HG03520 (cell line): ENCODE measurements around the gene ZFAND5.

Source experiments
- ATAC-seq: cut with Tn5 transposase; IDR thresholded peaks from one replicate; pipeline ENCODE4 v1.9.1; 2021; ENCODE audit warnings: mild to moderate bottlenecking, moderate library complexity; ENCODE audit not compliant: unreplicated experiment

Gene ZFAND5

DNA sequence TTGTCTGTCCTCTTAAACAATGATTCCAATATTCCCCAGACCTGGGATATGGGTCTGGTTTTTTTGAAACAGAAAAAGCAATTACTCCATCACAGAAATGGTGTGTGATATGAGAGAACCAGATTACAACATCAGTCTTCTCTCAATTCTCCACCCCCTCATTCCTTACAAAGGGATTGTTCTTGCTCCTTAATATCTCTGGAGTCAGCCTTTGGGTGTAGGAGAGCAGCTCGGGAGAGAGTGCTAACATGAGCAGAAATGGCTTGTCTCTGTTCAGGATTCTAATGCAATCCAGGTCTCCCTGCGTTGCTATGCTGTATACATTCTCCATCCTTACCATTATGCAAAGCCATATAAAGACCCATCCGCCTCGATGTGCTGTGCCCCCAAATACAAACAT lies 32.7 kb downstream of the ZFAND5 start:
- no peak for ATAC-seq

DNA sequence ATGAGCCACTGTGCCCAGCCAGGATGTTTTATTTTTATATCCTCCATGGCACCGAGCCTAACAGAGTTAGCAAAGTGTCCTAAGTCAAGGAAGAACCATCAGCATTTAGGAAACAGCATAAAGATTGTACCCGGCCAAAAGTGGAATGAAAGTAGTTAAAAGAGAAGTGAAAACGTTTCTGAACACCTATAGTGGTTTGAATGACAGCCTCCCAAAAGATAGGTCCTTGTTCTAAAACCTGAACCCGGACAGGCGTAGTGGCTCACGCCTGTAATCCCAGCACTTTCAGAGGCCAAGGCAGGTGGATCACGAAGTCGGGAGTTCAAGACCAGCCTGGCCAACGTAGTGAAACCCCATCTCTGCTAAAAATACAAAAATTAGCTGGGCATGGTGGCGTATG lies 37.4 kb downstream of the ZFAND5 start:
- no peak for ATAC-seq

GRCh38 chr9:72326641-72327040 lies 38.4 kb downstream of the ZFAND5 start:
- ATAC-seq = no peak

DNA sequence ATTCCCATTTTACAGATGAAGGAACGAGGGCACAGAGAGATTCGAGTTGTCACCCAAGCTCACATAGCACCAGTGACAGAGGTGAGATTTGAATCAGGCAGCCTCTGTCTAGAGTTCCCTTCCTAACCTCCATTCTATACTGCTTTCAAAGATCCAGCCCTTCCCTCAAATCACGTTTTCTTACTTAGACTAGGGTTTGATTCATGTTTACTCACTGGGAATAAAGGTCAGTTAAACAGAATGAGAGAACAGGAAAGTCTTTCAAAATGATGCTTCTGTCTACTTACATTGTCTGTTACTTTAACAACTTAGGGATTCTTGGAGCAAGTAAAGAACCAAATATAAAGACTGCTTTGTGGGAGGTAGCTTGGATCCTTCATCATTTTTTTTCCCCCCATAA lies 40.0 kb downstream of the ZFAND5 start:
- ATAC-seq = no peak

- no peak for ATAC-seq
Observed at GRCh38 chr9:72322678-72323077, 42.3 kb downstream of the ZFAND5 start.

- no peak for ATAC-seq
Observed at GRCh38 chr9:72322259-72322658, 42.7 kb downstream of the ZFAND5 start.

DNA sequence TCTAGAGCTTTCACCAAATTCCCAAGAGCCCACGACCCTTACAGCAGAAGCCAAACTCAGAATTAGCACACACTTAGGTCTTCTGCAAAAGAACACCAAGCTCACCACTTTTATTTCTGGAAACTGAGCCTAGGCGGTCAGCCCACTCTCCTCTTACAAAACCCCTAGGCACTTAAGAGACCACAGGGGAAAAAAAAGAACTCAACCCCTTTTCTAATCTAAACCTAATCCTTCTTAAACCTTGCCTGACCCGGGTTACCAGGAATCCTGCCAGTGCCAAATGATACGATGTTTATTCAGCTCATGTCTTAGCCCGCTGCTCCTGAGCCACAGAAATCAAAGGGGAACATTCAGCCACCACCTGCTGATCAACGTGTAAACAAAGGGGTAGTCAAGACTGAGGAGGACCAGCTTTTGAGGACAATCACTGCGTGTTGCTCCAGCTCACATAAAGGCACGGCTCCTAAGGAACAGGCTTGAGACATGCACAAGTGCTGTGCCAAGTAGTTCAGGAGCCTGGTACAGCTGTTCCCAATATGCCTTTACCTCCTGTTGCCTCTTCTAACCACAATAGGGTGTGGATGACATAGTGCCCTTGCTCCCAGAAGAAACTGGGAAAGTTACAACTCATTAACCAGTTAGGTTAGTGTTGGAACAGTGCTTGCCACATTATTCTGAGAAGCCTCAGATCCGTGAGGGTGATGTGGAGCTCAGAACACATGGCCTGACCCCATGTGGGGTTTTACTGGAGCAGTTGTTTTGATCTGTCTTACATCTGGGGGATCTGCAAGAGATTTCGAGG lies 49.3 kb downstream of the ZFAND5 start:
- no peak for ATAC-seq

GRCh38 chr9:72315089-72315509 lies 49.9 kb downstream of the ZFAND5 start:
- no peak for ATAC-seq

- ATAC-seq = no peak
Observed at GRCh38 chr9:72313507-72313906, 51.5 kb downstream of the ZFAND5 start.

DNA sequence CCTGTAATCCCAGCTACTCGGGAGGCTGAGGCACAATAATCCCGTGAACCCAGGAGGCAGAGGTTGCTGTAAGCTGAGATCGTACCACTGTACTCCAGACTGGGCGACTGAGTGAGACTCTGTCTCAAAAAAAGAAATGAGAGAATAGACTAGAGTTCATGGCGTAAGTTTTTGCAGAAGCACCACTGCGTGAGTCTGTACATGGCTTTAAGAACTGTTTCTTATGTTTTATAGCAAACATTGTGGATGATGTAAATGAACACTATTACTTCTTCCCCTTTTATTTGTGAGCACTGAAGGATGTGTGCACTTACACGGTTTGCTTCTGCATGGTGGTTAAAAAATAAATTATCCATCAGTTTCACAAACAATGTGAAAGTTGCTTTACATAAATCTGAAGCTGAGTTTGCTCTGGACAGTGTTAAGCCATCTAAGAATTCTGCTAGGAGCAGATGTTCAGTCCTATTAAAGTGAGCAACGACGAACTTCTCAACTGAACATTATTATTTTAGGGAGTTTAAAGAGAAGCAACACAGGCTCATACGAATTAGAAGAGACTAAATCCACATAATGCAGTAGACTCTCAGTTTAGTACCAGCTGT lies 52.5 kb downstream of the ZFAND5 start:
- no peak for ATAC-seq

- no peak for ATAC-seq
Observed at GRCh38 chr9:72309364-72310133, 55.5 kb downstream of the ZFAND5 start.

DNA sequence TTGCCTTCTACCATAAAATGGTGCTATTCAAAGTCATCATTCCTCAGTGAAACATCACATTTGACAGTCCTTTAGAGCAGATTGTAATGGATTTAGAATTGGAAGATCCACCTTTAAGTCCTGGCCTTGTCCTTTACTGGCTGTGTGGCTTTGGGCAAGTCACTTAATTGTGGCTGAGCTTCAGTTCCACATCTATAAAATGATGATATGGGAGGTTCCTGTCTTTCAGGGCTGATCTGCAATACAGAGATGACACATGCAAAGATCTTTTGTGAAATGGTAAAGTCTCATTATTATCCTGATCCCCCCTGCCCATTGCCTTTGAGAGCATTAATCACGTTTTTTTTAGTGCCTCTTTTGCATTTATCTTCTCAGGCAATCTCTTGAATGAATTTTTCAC lies 58.2 kb downstream of the ZFAND5 start:
- ATAC-seq = no peak

DNA sequence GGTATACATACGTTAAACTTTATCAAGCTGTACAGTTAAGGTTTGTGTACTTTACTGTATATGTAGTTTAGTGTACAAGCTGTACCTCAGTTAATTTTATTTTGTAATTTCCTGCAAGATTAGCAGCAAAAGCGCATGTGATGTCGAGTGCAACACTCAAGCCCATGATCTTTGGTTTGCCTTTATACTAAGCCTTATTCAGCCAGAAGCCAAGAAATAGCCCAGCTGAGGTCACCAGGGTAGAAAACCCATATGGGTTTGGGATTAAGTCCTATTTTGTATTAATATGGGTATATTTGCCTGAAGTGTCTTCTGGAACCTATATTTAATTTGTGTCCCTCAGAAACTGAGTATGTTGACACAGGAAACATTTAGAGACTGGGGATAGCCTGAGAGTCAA lies 59.3 kb downstream of the ZFAND5 start:
- ATAC-seq = no peak

- ATAC-seq = no peak
Observed at GRCh38 chr9:72305102-72305546, 59.9 kb downstream of the ZFAND5 start.

DNA sequence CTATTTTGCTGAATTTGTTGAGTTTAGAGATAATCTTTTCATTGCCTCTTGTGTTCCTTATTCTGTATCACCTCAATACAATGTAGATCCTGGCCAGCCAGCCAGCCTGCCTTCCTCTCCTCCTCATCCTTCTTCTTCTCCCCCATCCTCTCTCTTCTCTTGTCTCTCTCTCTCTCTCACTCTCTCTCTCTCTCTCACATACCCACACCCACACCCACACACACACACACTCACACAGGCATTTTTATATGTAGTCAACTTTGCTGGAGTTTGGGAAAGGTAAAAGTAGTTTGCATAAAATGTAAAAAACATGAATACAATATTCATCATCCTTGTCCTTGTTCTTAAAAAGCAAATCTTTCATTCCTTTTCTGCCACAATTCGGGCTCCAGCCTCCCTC lies 60.5 kb downstream of the ZFAND5 start:
- no peak for ATAC-seq
